ENCODE results near the gene CLCN7. TPM values are rescaled to one million over a fixed set of nuclear protein-coding genes. Genes with fewer than 3 reads are reported as not detected.

Gene CLCN7
- polyA plus RNA-seq, 1 experiment, result 15.7 TPM

GRCh38 chr16:1444730-1445517 is 29.9 kb downstream of the CLCN7 start:
- Histone ChIP-seq H3K27me3 (ENCODE audit: control insufficient read depth, insufficient read depth, low read length) (no peaks in the 10 kb centered on the region), H3K4me3 (ENCODE audit: low read depth, low read length) (no peak overlapping the region), H3K27ac (ENCODE audit: low read depth, low read length) (no peak overlapping the region), H3K9me3 (ENCODE audit: control insufficient read depth, insufficient read depth, low read length) (no peaks in the 10 kb centered on the region; the same call in 1 of the 2 replicates)
- no peak for DNase-seq (ENCODE audit: low read depth, low spot score)
- no peak for TF ChIP-seq CTCF (IDR thresholded peaks at IDR 0.05; ENCODE audit: low read depth, low read length)
- POLR2A ChIA-PET, result no interaction called here
- CTCF ChIA-PET, result no interaction called here

DNA sequence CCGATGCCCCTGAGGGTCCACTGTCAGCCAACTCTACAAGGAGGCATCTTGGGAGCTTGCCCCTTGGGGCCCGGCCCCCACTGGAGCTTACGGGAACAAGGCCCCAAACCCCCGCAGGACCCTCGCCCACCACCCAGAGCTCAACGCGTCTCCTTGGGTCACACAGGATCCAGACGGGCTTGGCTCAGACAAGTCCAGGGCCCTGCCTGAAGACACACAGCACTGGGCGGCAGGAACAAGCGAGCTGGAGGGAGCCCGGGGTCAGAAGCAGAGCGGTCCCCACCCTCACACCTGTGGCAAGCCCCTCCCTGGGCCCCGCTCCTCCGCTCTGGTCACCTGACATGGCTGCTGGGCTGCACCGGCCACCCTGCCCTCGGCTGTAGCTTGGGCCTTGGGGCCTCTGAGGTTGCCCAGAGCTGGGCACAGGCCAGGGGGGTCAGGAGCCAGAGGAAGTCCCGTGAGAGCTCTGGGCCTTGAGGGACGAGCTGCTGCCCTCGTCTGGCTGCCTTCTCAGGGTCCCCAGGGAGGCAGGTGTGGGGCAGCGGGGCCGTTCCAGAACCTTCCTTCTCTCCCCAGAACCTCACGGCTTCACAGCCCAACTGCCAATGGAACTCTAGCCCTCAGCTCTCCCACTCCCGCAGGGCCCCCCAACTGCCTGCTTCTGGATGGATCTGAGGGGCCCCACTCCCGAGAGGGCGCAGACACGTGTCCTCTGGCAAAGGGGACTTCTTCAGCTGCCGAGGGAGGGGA is 30.7 kb downstream of the CLCN7 start, which contains the start of gene CCDC154:
TSS of gene CCDC154 (minus strand) at position 577 of the 750 bp plus-strand sequence. CDS start at position 343, 234 bp downstream.
- ChIA-PET CTCF (no interaction called here), POLR2A (no interaction called here)
- Histone ChIP-seq H3K9me3 (ENCODE audit: control insufficient read depth, insufficient read depth, low read length) (no peaks in the 10 kb centered on the region; the same call in 1 of the 2 replicates), H3K27ac (ENCODE audit: low read depth, low read length) (no peak within 1 kb of the TSS), H3K27me3 (ENCODE audit: control insufficient read depth, insufficient read depth, low read length) (no peaks in the 10 kb centered on the region), H3K4me3 (ENCODE audit: low read depth, low read length) (no peak within 1 kb of the TSS)
- DNase-seq (ENCODE audit: low read depth, low spot score), result no peak
- TF ChIP-seq CTCF (IDR thresholded peaks at IDR 0.05; ENCODE audit: low read depth, low read length), result no peak

GRCh38 chr16:1443403-1443973 is 31.3 kb downstream of the CLCN7 start:
- TF ChIP-seq CTCF (IDR thresholded peaks at IDR 0.05; ENCODE audit: low read depth, low read length), result no peak
- Histone ChIP-seq H3K9me3 (ENCODE audit: control insufficient read depth, insufficient read depth, low read length) (no peaks in the 10 kb centered on the region; the same call in 1 of the 2 replicates), H3K27me3 (ENCODE audit: control insufficient read depth, insufficient read depth, low read length) (no peaks in the 10 kb centered on the region), H3K27ac (ENCODE audit: low read depth, low read length) (no peak overlapping the region), H3K4me3 (ENCODE audit: low read depth, low read length) (no peak overlapping the region)
- ChIA-PET CTCF (no interaction called here), POLR2A (no interaction called here)
- DNase-seq (ENCODE audit: low read depth, low spot score), result no peak

- TF ChIP-seq CTCF (IDR thresholded peaks at IDR 0.05; ENCODE audit: low read depth, low read length), result no peak
- ChIA-PET CTCF (no interaction called here), POLR2A (no interaction called here)
- Histone ChIP-seq H3K9me3 (ENCODE audit: control insufficient read depth, insufficient read depth, low read length) (no peaks in the 10 kb centered on the region; the same call in 1 of the 2 replicates), H3K27me3 (ENCODE audit: control insufficient read depth, insufficient read depth, low read length) (no peaks in the 10 kb centered on the region), H3K4me3 (ENCODE audit: low read depth, low read length) (no peak overlapping the region), H3K27ac (ENCODE audit: low read depth, low read length) (no peak overlapping the region)
- no peak for DNase-seq (ENCODE audit: low read depth, low spot score)
Measured at GRCh38 chr16:1442697-1443096, 32.1 kb downstream of the CLCN7 start.

Data from AG04450 (cell line).